Large intestine (tissue), 3 donors: ENCODE measurements around the gene SNTG2. TPM values are rescaled to one million over a fixed set of nuclear protein-coding genes. Genes with fewer than 3 reads are reported as not detected.

ENCODE experiments used
- DNase-seq, 2 donors: peaks; one replicate each; pipeline versions ENCODE4 v3.0.0 to v3.0.0-alpha.2; 2013
- H3K27ac ChIP-seq: one replicate; pipeline ENCODE4 v1.5.1; 2013; ENCODE audit warnings: low read length
- H3K27me3 ChIP-seq: 2 replicates; pipeline ENCODE4 v1.6.1; 2013; ENCODE audit warnings: low read length; ENCODE audit not compliant: control insufficient read depth, insufficient read depth
- H3K36me3 ChIP-seq: 2 replicates; pipeline ENCODE4 v1.6.1; 2013; ENCODE audit warnings: low read length; ENCODE audit not compliant: control insufficient read depth, insufficient read depth
- H3K4me1 ChIP-seq: one replicate; pipeline ENCODE4 v1.6.1; 2013; ENCODE audit warnings: low read length; ENCODE audit not compliant: control insufficient read depth, insufficient read depth
- H3K4me3 ChIP-seq: one replicate; pipeline ENCODE4 v1.5.1; 2013; ENCODE audit warnings: low read length
- H3K9me3 ChIP-seq: one replicate; pipeline ENCODE4 v1.6.1; 2013; ENCODE audit warnings: mild to moderate bottlenecking, low read depth, low read length, moderate library complexity; ENCODE audit not compliant: control insufficient read depth
- WGBS: methylation state at CpG from one replicate; pipeline ENCODE4 v1.1.5; 2013; ENCODE audit warnings: low lambda C conversion rate; ENCODE audit not compliant: insufficient coverage; 5-methylcytosine and 5-hydroxymethylcytosine counted together
- polyA plus RNA-seq: library from polyadenylated mRNA; unstranded; fragments of 120-200 nt; gene quantifications from one replicate; pipeline ENCODE4 v1.2.1, GENCODE V29; 2013

Gene SNTG2
- polyA plus RNA-seq, 1 donor = 0.48 TPM

GRCh38 chr2:1154710-1155594 lies 204.3 kb downstream of the SNTG2 start:
- H3K4me1 ChIP-seq = no peaks in the 10 kb centered on the region
- no CpG with 5 or more reads among the region's 4 CpGs for WGBS
- no peaks in the 10 kb centered on the region for H3K9me3 ChIP-seq

GRCh38 chr2:1156059-1156458 lies 205.4 kb downstream of the SNTG2 start:
- H3K36me3 ChIP-seq = no peaks in the 10 kb centered on the region
- no peak overlapping the region for H3K4me3 ChIP-seq
- no CpG with 5 or more reads among the region's 7 CpGs for WGBS
- H3K27ac ChIP-seq = no peak overlapping the region
- no peaks in the 10 kb centered on the region for H3K9me3 ChIP-seq
- no peaks in the 10 kb centered on the region for H3K27me3 ChIP-seq
- no peak for DNase-seq
- H3K4me1 ChIP-seq = no peaks in the 10 kb centered on the region

More at GRCh38 chr2:1154710-1155594, 204.3 kb downstream of the SNTG2 start:
- H3K4me3 ChIP-seq = no peak overlapping the region
- H3K27ac ChIP-seq = no peak overlapping the region
- no peak for DNase-seq
- H3K36me3 ChIP-seq = no peaks in the 10 kb centered on the region
- no peaks in the 10 kb centered on the region for H3K27me3 ChIP-seq

- H3K4me1 ChIP-seq = no peaks in the 10 kb centered on the region
- DNase-seq = no peak
- no peak overlapping the region for H3K27ac ChIP-seq
- no peaks in the 10 kb centered on the region for H3K36me3 ChIP-seq
- H3K9me3 ChIP-seq = no peaks in the 10 kb centered on the region
- no peak overlapping the region for H3K4me3 ChIP-seq
- no peaks in the 10 kb centered on the region for H3K27me3 ChIP-seq
- 77% methylated on average over 5 of the region's 14 CpGs for WGBS
Measured at GRCh38 chr2:1156531-1156930, 205.9 kb downstream of the SNTG2 start.

GRCh38 chr2:1157107-1157506 lies 206.5 kb downstream of the SNTG2 start:
- Histone ChIP-seq H3K27me3 (no peaks in the 10 kb centered on the region), H3K4me1 (no peaks in the 10 kb centered on the region), H3K4me3 (no peak overlapping the region), H3K9me3 (no peaks in the 10 kb centered on the region), H3K27ac (no peak overlapping the region), H3K36me3 (no peaks in the 10 kb centered on the region)
- WGBS = no CpG with 5 or more reads among the region's 15 CpGs
- DNase-seq = no peak

GRCh38 chr2:1159013-1159412 lies 208.4 kb downstream of the SNTG2 start:
- H3K36me3 ChIP-seq = no peaks in the 10 kb centered on the region
- H3K9me3 ChIP-seq = no peaks in the 10 kb centered on the region
- no peak overlapping the region for H3K4me3 ChIP-seq
- no peak overlapping the region for H3K27ac ChIP-seq
- 78% methylated on average over 3 of the region's 9 CpGs for WGBS
- H3K4me1 ChIP-seq = no peaks in the 10 kb centered on the region
- no peak for DNase-seq
- H3K27me3 ChIP-seq = no peaks in the 10 kb centered on the region

GRCh38 chr2:1162246-1162645 lies 211.6 kb downstream of the SNTG2 start:
- Histone ChIP-seq H3K27me3 (no peaks in the 10 kb centered on the region), H3K4me1 (no peaks in the 10 kb centered on the region), H3K36me3 (no peaks in the 10 kb centered on the region), H3K9me3 (peaks cover 5% of the 10 kb centered on the region), H3K4me3 (no peak overlapping the region), H3K27ac (no peak overlapping the region)
- WGBS = no CpG with 5 or more reads among the region's 8 CpGs
- no peak for DNase-seq

- Histone ChIP-seq H3K4me3 (no peak overlapping the region), H3K27ac (no peak overlapping the region), H3K27me3 (no peaks in the 10 kb centered on the region), H3K36me3 (no peaks in the 10 kb centered on the region), H3K4me1 (no peaks in the 10 kb centered on the region), H3K9me3 (peaks cover 5% of the 10 kb centered on the region)
- no CpG with 5 or more reads among the region's 12 CpGs for WGBS
- DNase-seq = peak; percentile 5 to 19
Measured at GRCh38 chr2:1162768-1163584, 212.3 kb downstream of the SNTG2 start.

GRCh38 chr2:1166976-1167375 lies 216.3 kb downstream of the SNTG2 start:
- Histone ChIP-seq H3K36me3 (no peaks in the 10 kb centered on the region), H3K4me1 (no peaks in the 10 kb centered on the region), H3K4me3 (no peak overlapping the region), H3K27ac (no peak overlapping the region), H3K9me3 (peaks cover 5% of the 10 kb centered on the region), H3K27me3 (no peaks in the 10 kb centered on the region)
- 100% methylated on average over 1 of the region's 14 CpGs for WGBS
- no peak for DNase-seq

GRCh38 chr2:1168846-1169245 lies 218.2 kb downstream of the SNTG2 start:
- 80% methylated on average over 1 of the region's 10 CpGs for WGBS
- Histone ChIP-seq H3K27ac (no peak overlapping the region), H3K36me3 (no peaks in the 10 kb centered on the region), H3K4me3 (no peak overlapping the region), H3K4me1 (no peaks in the 10 kb centered on the region), H3K27me3 (no peaks in the 10 kb centered on the region), H3K9me3 (peaks cover 5% of the 10 kb centered on the region)
- no peak for DNase-seq

- no peak for DNase-seq
- Histone ChIP-seq H3K36me3 (no peaks in the 10 kb centered on the region), H3K9me3 (peaks cover 5% of the 10 kb centered on the region), H3K27ac (no peak overlapping the region), H3K4me3 (no peak overlapping the region), H3K27me3 (no peaks in the 10 kb centered on the region), H3K4me1 (no peaks in the 10 kb centered on the region)
- WGBS = no CpG with 5 or more reads among the region's 13 CpGs
Measured at GRCh38 chr2:1169291-1169949, 218.8 kb downstream of the SNTG2 start.
